MCF 10A (cell line): ENCODE data around the gene CSNK2A3. TPM values are rescaled to one million over a fixed set of nuclear protein-coding genes. Genes with fewer than 3 reads are reported as not detected.

ENCODE experiments used
- BruUV-seq: library from RNA; stranded (reverse); fragments of 400-500 nt; replicated peaks from 2 replicates; lab custom pipeline; 2021; lab: Mats Ljungman, UMichigan
- CTCF ChIA-PET: fragments of 300-600 bp; sonication (Branson Sonifier 250); formaldehyde crosslinking; extraction: SDS; loops from one replicate; lab custom pipeline; 2021; ENCODE audit warnings: antibody characterized with exemption, inconsistent platforms; lab: Yijun Ruan, JAX
- POLR2A ChIA-PET: fragments of 300-600, 350-650 bp; sonication (Branson Sonifier 250); formaldehyde crosslinking; extraction: SDS; loops from one replicate; lab custom pipeline; 2020; ENCODE audit warnings: antibody characterized with exemption, inconsistent platforms; lab: Yijun Ruan, JAX
- DNase-seq: peaks from one replicate; pipeline ENCODE4 v3.0.0-alpha.2; 2018; ENCODE audit not compliant: unreplicated experiment
- H3K27ac Mint-ChIP-seq: one replicate; pipeline ENCODE4 v1.8.0; 2022; ENCODE audit warnings: mild to moderate bottlenecking, low read depth, mixed read lengths; ENCODE audit not compliant: unreplicated experiment
- H3K27me3 Mint-ChIP-seq: one replicate; pipeline ENCODE4 v1.8.0; 2022; ENCODE audit warnings: mixed read lengths; ENCODE audit not compliant: insufficient read depth, unreplicated experiment
- H3K36me3 Mint-ChIP-seq: one replicate; pipeline ENCODE4 v1.8.0; 2022; ENCODE audit warnings: mild to moderate bottlenecking, moderate library complexity, mixed read lengths; ENCODE audit not compliant: insufficient read depth, unreplicated experiment
- H3K4me1 Mint-ChIP-seq: one replicate; pipeline ENCODE4 v1.8.0; 2022; ENCODE audit warnings: mixed read lengths; ENCODE audit not compliant: insufficient read depth, unreplicated experiment
- H3K4me3 Mint-ChIP-seq: one replicate; pipeline ENCODE4 v1.8.0; 2022; ENCODE audit warnings: mild to moderate bottlenecking, moderate library complexity, mixed read lengths; ENCODE audit not compliant: unreplicated experiment
- H3K9me3 Mint-ChIP-seq: one replicate; pipeline ENCODE4 v1.8.0; 2022; ENCODE audit warnings: mixed read lengths; ENCODE audit not compliant: unreplicated experiment
- intact Hi-C: fragments of 100-400 bp; cut with micrococcal nuclease; formaldehyde crosslinking; loops from 2 replicates; pipeline ENCODE4 v1.14.1; 2022
- total RNA-seq: library from RNA; stranded (reverse); gene quantifications from 2 replicates; pipeline ENCODE4 v1.2.3, GENCODE V29; 2022
- TF ChIP-seq, protein P1 (sequence below): fragments of 200-600 bp; IDR thresholded peaks from one replicate; pipeline ENCODE4 v1.8.0; 2022; ENCODE audit warnings: antibody characterized with exemption, mild to moderate bottlenecking; ENCODE audit not compliant: unreplicated experiment

The CSNK2A3 gene
- total RNA-seq, 1 experiment from 2014 or later: 2.2 TPM

DNA sequence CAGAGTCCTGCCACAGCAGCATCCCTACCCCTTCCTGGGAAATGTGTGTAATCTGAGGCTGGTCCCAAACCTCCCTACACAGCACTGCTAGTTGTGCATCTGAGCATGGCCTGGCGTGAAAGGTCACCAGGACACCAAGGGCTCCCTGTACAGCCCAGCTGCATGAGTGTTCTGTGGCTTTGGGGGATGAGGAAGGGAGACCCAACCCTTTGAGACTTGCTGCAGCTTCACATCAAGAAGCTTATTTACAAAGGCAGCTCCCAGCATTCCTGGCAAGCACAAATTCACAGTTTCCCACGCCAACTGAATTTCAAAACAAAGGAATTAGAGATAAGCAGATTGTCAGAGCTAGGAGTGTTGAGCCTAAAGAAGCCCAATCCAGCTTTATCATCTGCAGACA lies 32.2 kb downstream of the CSNK2A3 start:
- Mint-ChIP-seq H3K27ac (no peak overlapping the region), H3K4me3 (no peak overlapping the region), H3K4me1 (peaks cover 8% of the 10 kb centered on the region), H3K9me3 (no peaks in the 10 kb centered on the region), H3K27me3 (no peaks in the 10 kb centered on the region), H3K36me3 (peaks cover 19% of the 10 kb centered on the region)
- intact Hi-C loops: no loop called here
- ChIA-PET CTCF (no interaction called here), POLR2A (no interaction called here)
- BruUV-seq: no TSS peak
- DNase-seq: no peak
- TF ChIP-seq, protein P1, sequence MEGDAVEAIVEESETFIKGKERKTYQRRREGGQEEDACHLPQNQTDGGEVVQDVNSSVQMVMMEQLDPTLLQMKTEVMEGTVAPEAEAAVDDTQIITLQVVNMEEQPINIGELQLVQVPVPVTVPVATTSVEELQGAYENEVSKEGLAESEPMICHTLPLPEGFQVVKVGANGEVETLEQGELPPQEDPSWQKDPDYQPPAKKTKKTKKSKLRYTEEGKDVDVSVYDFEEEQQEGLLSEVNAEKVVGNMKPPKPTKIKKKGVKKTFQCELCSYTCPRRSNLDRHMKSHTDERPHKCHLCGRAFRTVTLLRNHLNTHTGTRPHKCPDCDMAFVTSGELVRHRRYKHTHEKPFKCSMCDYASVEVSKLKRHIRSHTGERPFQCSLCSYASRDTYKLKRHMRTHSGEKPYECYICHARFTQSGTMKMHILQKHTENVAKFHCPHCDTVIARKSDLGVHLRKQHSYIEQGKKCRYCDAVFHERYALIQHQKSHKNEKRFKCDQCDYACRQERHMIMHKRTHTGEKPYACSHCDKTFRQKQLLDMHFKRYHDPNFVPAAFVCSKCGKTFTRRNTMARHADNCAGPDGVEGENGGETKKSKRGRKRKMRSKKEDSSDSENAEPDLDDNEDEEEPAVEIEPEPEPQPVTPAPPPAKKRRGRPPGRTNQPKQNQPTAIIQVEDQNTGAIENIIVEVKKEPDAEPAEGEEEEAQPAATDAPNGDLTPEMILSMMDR: no peak

GRCh38 chr11:11318961-11319360 lies 34.1 kb downstream of the CSNK2A3 start:
- no TSS peak for BruUV-seq
- Mint-ChIP-seq H3K27ac (no peak overlapping the region), H3K27me3 (no peaks in the 10 kb centered on the region), H3K4me3 (no peak overlapping the region), H3K36me3 (peaks cover 5% of the 10 kb centered on the region), H3K9me3 (no peaks in the 10 kb centered on the region), H3K4me1 (peaks cover 5% of the 10 kb centered on the region)
- intact Hi-C loops: no loop called here
- TF ChIP-seq, protein P1: no peak
- ChIA-PET CTCF (no interaction called here), POLR2A (interaction anchor here (0.7 kb wide), 1 partner anchor 1408 kb away, joined by 3 read pairs; no protein-coding TSS in a partner anchor)
- DNase-seq: no peak

GRCh38 chr11:11318461-11318860 lies 34.6 kb downstream of the CSNK2A3 start:
- no peaks in the 10 kb centered on the region for H3K27me3 Mint-ChIP-seq
- intact Hi-C loops: no loop called here
- peaks cover 5% of the 10 kb centered on the region for H3K36me3 Mint-ChIP-seq
- no peak overlapping the region for H3K27ac Mint-ChIP-seq
- TF ChIP-seq, protein P1: no peak
- no peak overlapping the region for H3K4me3 Mint-ChIP-seq
- peaks cover under 1% of the 10 kb centered on the region for H3K4me1 Mint-ChIP-seq
- ChIA-PET POLR2A (no interaction called here), CTCF (no interaction called here)
- no peaks in the 10 kb centered on the region for H3K9me3 Mint-ChIP-seq
- BruUV-seq: no TSS peak
- DNase-seq: no peak

GRCh38 chr11:11316651-11317230 lies 36.3 kb downstream of the CSNK2A3 start:
- Mint-ChIP-seq H3K27me3 (no peaks in the 10 kb centered on the region), H3K36me3 (peaks cover 5% of the 10 kb centered on the region), H3K27ac (no peak overlapping the region), H3K4me1 (no peaks in the 10 kb centered on the region), H3K4me3 (no peak overlapping the region), H3K9me3 (no peaks in the 10 kb centered on the region)
- no TSS peak for BruUV-seq
- no peak for DNase-seq
- POLR2A ChIA-PET: interaction anchor here (0.6 kb wide), 1 partner anchor 56 kb away, joined by 3 read pairs; no protein-coding TSS in a partner anchor
- TF ChIP-seq, protein P1: no peak
- CTCF ChIA-PET: interaction anchor here (0.6 kb wide), 1 partner anchor 383 kb away, joined by 3 read pairs; no protein-coding TSS in a partner anchor
- intact Hi-C loops: no loop called here
